H1 (cell line): ENCODE results near the gene ARHGEF28. TPM values are rescaled to one million over a fixed set of nuclear protein-coding genes. Genes with fewer than 3 reads are reported as not detected.

Experiments used
- BRCA1 ChIP-seq: IDR thresholded peaks from 2 replicates; pipeline ENCODE4 v1.6.1; 2012; ENCODE audit warnings: low read depth, low read length, improper control_type of control experiment
- TEAD4 ChIP-seq: IDR thresholded peaks from 2 replicates; pipeline ENCODE4 v1.6.1; 2012; ENCODE audit warnings: low read depth, low read length, inconsistent platforms, mixed read lengths
- polyA plus RNA-seq, 7 experiments: library from polyadenylated mRNA; depleted of rRNA in 3 of 7; stranded (reverse) in 5 of 7; unstranded in 2 of 7; fragments of >200 nt in 5 of 7; fragments of 200-250 nt in 2 of 7; gene quantifications; 1 replicate in 5 of 7; 2 replicates in 1 of 7; 4 replicates in 1 of 7; pipeline versions ENCODE4 v1.2.1 to v1.2.3, GENCODE V29; 2011 to 2013; ENCODE audit warnings: missing spikeins in 2 of 7, mixed read lengths in 2 of 7
- total RNA-seq: library from RNA; stranded (reverse); fragmentation: NEBNext Ultra II Directional; extraction: Animal tissue kit (Norgen Biotek cat#: 25700); gene quantifications from 2 replicates; pipeline ENCODE4 v1.2.1, GENCODE V29; 2021

The ARHGEF28 gene
- total and polyA plus RNA-seq, 2 of the 8 experiments (the other 6 are each of a cell fraction or from before 2014, with no cell fraction given), result 0.33 to 1.0 TPM

GRCh38 chr5:73702534-73702933 lies 76.5 kb downstream of the ARHGEF28 start (continued):
- no peak for TF ChIP-seq TEAD4
- TF ChIP-seq BRCA1, result no peak
